Fibroblast of lung (primary cell): ENCODE measurements around the gene SH3BP2. TPM values are rescaled to one million over a fixed set of nuclear protein-coding genes. Genes with fewer than 3 reads are reported as not detected.

Experiments used
- DNase-seq, 2 donors: peaks; one replicate each; pipeline versions ENCODE4 v3.0.0 to v3.0.0-alpha.2; 2010; ENCODE audit warnings: low read depth in 2 of 2
- H2AFZ ChIP-seq: 2 replicates; pipeline ENCODE4 v1.5.1; 2012; ENCODE audit warnings: low read length, control low read depth, inconsistent platforms
- H3K27ac ChIP-seq: 2 replicates; pipeline ENCODE4 v1.5.1; 2011; ENCODE audit warnings: low read length, control low read depth; ENCODE audit not compliant: insufficient read depth
- H3K27me3 ChIP-seq: 2 replicates; pipeline ENCODE4 v1.5.1; 2011; ENCODE audit warnings: mild to moderate bottlenecking, low read length; ENCODE audit not compliant: control insufficient read depth, insufficient read depth
- H3K36me3 ChIP-seq: 2 replicates; pipeline ENCODE4 v1.5.1; 2011; ENCODE audit warnings: low read length; ENCODE audit not compliant: control insufficient read depth, insufficient read depth
- H3K4me1 ChIP-seq: 2 replicates; pipeline ENCODE4 v1.5.1; 2011; ENCODE audit warnings: low read length; ENCODE audit not compliant: control insufficient read depth, insufficient read depth; ENCODE audit errors: extremely low read depth
- H3K4me2 ChIP-seq: 2 replicates; pipeline ENCODE4 v1.5.1; 2011; ENCODE audit warnings: low read length, control low read depth; ENCODE audit not compliant: insufficient read depth; ENCODE audit errors: extremely low read depth
- H3K4me3 ChIP-seq, 4 experiments: fragments of 200-600 bp in 1 of 4; sonication (generic) in 1 of 4; replicated peaks in 1 of 4; 2 replicates each; pipeline ENCODE4 v1.5.1; 2011 to 2016; ENCODE audit warnings: low read length in 4 of 4, low read depth in 3 of 4, mild to moderate bottlenecking in 3 of 4, control low read depth in 2 of 4, inconsistent platforms in 1 of 4, mixed read lengths in 1 of 4; ENCODE audit not compliant: insufficient read depth in 1 of 4; ENCODE audit errors: control extremely low read depth in 1 of 4
- H3K79me2 ChIP-seq: 2 replicates; pipeline ENCODE4 v1.5.1; 2012; ENCODE audit warnings: mild to moderate bottlenecking, low read length, inconsistent platforms; ENCODE audit not compliant: control insufficient read depth, insufficient read depth
- H3K9ac ChIP-seq: 2 replicates; pipeline ENCODE4 v1.5.1; 2011; ENCODE audit warnings: mild to moderate bottlenecking, low read length, control low read depth; ENCODE audit not compliant: insufficient read depth
- H3K9me3 ChIP-seq: 2 replicates; pipeline ENCODE4 v1.5.1; 2012; ENCODE audit warnings: low read depth, low read length; ENCODE audit not compliant: control insufficient read depth, insufficient read depth
- H4K20me1 ChIP-seq: 2 replicates; pipeline ENCODE4 v1.5.1; 2011; ENCODE audit warnings: low read length; ENCODE audit not compliant: control insufficient read depth, insufficient read depth; ENCODE audit errors: extremely low read depth
- EZH2 ChIP-seq: IDR thresholded peaks from 2 replicates; pipeline ENCODE4 v1.5.1; 2012; ENCODE audit warnings: low read length, control low read depth, mild to moderate bottlenecking; ENCODE audit errors: missing control alignments
- polyA plus RNA-seq, 2 donors: library from polyadenylated mRNA; depleted of rRNA in 1 of 2; stranded (reverse) in 1 of 2; unstranded in 1 of 2; fragments of >200 nt; gene quantifications; 2 replicates each; pipeline ENCODE4 v1.2.1, GENCODE V29; 2011 to 2012; ENCODE audit warnings: missing spikeins in 1 of 2
- total RNA-seq: library from RNA; depleted of rRNA; stranded (reverse); fragments of >200 nt; gene quantifications from 2 replicates; pipeline ENCODE4 v1.2.1, GENCODE V29; 2014
- TF ChIP-seq, protein P1 (sequence below), 2 donors: IDR thresholded peaks in 1 of 2; conservative IDR thresholded peaks in 1 of 2; 1 replicate in 1 of 2; 2 replicates in 1 of 2; pipeline ENCODE4 v1.5.1; 2011 to 2012; ENCODE audit warnings: low read length in 2 of 2, control low read depth in 1 of 2, inconsistent platforms in 1 of 2, low read depth in 1 of 2, mild to moderate bottlenecking in 1 of 2

SH3BP2 gene
- total and polyA plus RNA-seq, 2 donors (not counting 1 experiment from before 2014, with no cell fraction given) = 8.6 to 14.1 TPM

DNA sequence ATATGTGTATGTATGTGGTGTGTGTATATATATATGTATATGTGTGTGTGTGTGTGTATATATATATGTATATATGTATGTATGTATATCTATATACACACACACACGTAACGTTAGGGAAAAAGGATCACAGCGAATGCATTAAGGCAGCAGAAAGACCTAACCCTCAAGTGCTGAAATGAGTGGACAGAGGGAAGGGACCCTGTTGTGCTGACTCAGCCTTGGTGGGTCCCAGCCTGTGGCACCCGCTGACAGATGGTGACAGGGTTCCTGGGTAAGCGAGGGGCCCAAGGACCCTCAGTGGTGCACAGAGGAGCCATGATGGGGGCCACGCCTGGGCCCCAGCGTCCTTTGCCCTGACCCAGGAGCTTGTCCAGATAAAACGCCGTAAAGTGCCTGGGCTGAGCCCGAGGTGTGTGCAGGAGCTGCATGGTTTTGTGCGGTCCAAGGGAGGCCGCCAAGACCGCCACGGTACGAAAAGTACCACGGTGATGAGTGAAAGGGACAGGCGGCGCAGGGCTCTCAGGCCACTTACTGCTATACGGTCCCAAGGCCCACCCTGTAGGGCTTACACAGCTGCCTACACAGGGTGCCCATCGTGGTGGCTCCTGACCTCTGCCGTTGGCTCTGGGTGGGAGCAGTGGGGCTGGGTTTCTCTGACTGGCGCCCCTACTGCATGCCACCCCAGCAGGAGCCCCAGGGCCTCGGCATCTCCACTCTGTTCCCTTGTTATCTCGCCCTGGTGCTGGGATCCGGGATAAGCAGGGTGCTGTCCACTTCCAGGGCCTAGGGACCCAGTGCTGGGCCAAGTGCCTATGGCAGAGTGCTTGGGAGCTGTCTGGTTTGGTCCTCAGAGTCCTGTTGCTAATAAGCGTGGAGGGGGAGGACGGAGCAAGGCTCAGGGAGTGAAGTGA lies 10.0 kb downstream of the SH3BP2 start:
- Histone ChIP-seq H3K36me3 (peaks cover 4% of the 10 kb centered on the region), H3K27me3 (no peaks in the 10 kb centered on the region), H3K27ac (no peak overlapping the region), H3K4me1 (peaks cover 29% of the 10 kb centered on the region), H3K4me2 (no peak overlapping the region), H3K79me2 (peaks cover 5% of the 10 kb centered on the region), H3K9ac (no peak overlapping the region), H3K4me3 (no peak overlapping the region), H3K9me3 (no peaks in the 10 kb centered on the region), H2AFZ (no peak overlapping the region), H4K20me1 (no peaks in the 10 kb centered on the region)
- no peak for TF ChIP-seq EZH2
- TF ChIP-seq, protein P1, sequence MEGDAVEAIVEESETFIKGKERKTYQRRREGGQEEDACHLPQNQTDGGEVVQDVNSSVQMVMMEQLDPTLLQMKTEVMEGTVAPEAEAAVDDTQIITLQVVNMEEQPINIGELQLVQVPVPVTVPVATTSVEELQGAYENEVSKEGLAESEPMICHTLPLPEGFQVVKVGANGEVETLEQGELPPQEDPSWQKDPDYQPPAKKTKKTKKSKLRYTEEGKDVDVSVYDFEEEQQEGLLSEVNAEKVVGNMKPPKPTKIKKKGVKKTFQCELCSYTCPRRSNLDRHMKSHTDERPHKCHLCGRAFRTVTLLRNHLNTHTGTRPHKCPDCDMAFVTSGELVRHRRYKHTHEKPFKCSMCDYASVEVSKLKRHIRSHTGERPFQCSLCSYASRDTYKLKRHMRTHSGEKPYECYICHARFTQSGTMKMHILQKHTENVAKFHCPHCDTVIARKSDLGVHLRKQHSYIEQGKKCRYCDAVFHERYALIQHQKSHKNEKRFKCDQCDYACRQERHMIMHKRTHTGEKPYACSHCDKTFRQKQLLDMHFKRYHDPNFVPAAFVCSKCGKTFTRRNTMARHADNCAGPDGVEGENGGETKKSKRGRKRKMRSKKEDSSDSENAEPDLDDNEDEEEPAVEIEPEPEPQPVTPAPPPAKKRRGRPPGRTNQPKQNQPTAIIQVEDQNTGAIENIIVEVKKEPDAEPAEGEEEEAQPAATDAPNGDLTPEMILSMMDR (conservative IDR thresholded peaks at IDR 0.05 in 1 of 2, IDR thresholded peaks at IDR 0.05 in 1 of 2; ENCODE audit: low read depth in 1 of 2, low read length in 2 of 2) = no peak
- DNase-seq = no peak

- Histone ChIP-seq H3K4me3 (no peak overlapping the region), H3K9me3 (no peaks in the 10 kb centered on the region), H4K20me1 (no peaks in the 10 kb centered on the region), H3K9ac (no peak overlapping the region), H3K4me2 (no peak overlapping the region), H3K27me3 (no peaks in the 10 kb centered on the region), H3K36me3 (peaks cover 4% of the 10 kb centered on the region), H3K4me1 (peaks cover 26% of the 10 kb centered on the region), H3K79me2 (peaks cover 5% of the 10 kb centered on the region), H2AFZ (no peak overlapping the region), H3K27ac (no peak overlapping the region)
- TF ChIP-seq, protein P1 (conservative IDR thresholded peaks at IDR 0.05 in 1 of 2, IDR thresholded peaks at IDR 0.05 in 1 of 2; ENCODE audit: low read depth in 1 of 2, low read length in 2 of 2) = no peak
- no peak for TF ChIP-seq EZH2
- no peak for DNase-seq
Observed at GRCh38 chr4:2803624-2804448, 11.0 kb downstream of the SH3BP2 start.

- H3K4me1 ChIP-seq = peaks cover 24% of the 10 kb centered on the region
- H3K4me3 ChIP-seq = no peak overlapping the region
- no peaks in the 10 kb centered on the region for H4K20me1 ChIP-seq
- DNase-seq = no peak
- no peak overlapping the region for H3K4me2 ChIP-seq
- H3K36me3 ChIP-seq = peaks cover 4% of the 10 kb centered on the region
- H3K27me3 ChIP-seq = no peaks in the 10 kb centered on the region
- no peak for TF ChIP-seq EZH2
- TF ChIP-seq, protein P1 (conservative IDR thresholded peaks at IDR 0.05 in 1 of 2, IDR thresholded peaks at IDR 0.05 in 1 of 2; ENCODE audit: low read depth in 1 of 2, low read length in 2 of 2) = no peak
- no peak overlapping the region for H2AFZ ChIP-seq
- no peak overlapping the region for H3K9ac ChIP-seq
- H3K79me2 ChIP-seq = peaks cover 2% of the 10 kb centered on the region
- no peaks in the 10 kb centered on the region for H3K9me3 ChIP-seq
- H3K27ac ChIP-seq = no peak overlapping the region
Observed at GRCh38 chr4:2804449-2804972, 11.6 kb downstream of the SH3BP2 start.
